Cardiac septum (tissue), 1 donor: ENCODE data around the gene ADAMTS15. TPM values are rescaled to one million over a fixed set of nuclear protein-coding genes. Genes with fewer than 3 reads are reported as not detected.

Source experiments
- DNase-seq: peaks from one replicate; pipeline ENCODE4 v3.0.0-alpha.2; 2020; ENCODE audit warnings: low spot score
- intact Hi-C: fragments of 100-400 bp; cut with DNase I; formaldehyde crosslinking; loops from one replicate; pipeline ENCODE4 v1.14.0; 2022
- total RNA-seq: library from RNA; stranded (reverse); fragmentation: NEBNext Ultra II Directional; extraction: Animal tissue kit (Norgen Biotek cat#: 25700); gene quantifications from one replicate; pipeline ENCODE4 v1.2.1, GENCODE V29; 2021
- donor health status: DM: no; HTN: no; CAD: no.

The ADAMTS15 gene
- total RNA-seq, 1 donor from 2014 or later = 8.5 TPM

DNA sequence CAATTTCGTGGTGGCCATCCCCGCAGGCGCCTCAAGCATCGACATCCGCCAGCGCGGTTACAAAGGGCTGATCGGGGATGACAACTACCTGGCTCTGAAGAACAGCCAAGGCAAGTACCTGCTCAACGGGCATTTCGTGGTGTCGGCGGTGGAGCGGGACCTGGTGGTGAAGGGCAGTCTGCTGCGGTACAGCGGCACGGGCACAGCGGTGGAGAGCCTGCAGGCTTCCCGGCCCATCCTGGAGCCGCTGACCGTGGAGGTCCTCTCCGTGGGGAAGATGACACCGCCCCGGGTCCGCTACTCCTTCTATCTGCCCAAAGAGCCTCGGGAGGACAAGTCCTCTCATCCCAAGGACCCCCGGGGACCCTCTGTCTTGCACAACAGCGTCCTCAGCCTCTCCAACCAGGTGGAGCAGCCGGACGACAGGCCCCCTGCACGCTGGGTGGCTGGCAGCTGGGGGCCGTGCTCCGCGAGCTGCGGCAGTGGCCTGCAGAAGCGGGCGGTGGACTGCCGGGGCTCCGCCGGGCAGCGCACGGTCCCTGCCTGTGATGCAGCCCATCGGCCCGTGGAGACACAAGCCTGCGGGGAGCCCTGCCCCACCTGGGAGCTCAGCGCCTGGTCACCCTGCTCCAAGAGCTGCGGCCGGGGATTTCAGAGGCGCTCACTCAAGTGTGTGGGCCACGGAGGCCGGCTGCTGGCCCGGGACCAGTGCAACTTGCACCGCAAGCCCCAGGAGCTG lies 24.8 kb downstream of the ADAMTS15 start:
- intact Hi-C loops = no loop called here
- no peak for DNase-seq

DNA sequence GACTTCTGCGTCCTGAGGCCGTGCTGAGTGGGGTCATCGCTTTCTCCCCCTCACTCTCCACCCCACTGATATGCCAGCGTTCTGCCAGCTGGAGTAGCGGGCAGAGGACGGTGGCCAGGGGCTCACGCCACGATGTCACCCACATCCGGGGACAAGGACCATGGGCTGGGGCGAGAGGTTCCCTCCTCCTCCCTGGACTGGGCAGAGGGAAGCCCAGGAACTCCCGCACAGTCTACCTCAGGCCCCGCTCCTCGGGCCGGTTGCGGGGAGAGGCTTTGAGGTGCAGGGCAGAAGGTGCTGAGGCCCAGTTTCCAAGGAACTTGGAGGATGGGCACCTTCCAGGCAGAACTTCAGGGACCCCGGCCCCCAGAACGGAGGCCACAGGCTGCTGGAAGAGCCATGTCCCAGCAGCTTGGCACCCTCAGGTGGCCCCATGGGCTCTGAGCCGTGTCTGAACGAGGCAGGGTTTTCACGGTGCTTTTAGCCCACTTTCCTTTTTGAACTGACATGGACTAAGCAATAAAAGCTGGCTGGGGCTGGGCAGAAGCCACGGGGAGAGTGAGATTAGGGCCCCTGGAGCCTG lies 25.4 kb downstream of the ADAMTS15 start:
- intact Hi-C loops = no loop called here
- DNase-seq = no peak

- intact Hi-C loops = loop anchor here (5.0 kb wide), 1 partner anchor 202 kb away; no protein-coding TSS in a partner anchor
- DNase-seq = no peak
These were observed 26.4 kb downstream of the ADAMTS15 start for GRCh38 chr11:130474637-130475400.

GRCh38 chr11:130475426-130476053 lies 27.1 kb downstream of the ADAMTS15 start:
- intact Hi-C loops = loop anchor here (2.0 to 5.0 kb wide), 2 partner anchors 21 to 202 kb away; no protein-coding TSS in a partner anchor
- no peak for DNase-seq

DNA sequence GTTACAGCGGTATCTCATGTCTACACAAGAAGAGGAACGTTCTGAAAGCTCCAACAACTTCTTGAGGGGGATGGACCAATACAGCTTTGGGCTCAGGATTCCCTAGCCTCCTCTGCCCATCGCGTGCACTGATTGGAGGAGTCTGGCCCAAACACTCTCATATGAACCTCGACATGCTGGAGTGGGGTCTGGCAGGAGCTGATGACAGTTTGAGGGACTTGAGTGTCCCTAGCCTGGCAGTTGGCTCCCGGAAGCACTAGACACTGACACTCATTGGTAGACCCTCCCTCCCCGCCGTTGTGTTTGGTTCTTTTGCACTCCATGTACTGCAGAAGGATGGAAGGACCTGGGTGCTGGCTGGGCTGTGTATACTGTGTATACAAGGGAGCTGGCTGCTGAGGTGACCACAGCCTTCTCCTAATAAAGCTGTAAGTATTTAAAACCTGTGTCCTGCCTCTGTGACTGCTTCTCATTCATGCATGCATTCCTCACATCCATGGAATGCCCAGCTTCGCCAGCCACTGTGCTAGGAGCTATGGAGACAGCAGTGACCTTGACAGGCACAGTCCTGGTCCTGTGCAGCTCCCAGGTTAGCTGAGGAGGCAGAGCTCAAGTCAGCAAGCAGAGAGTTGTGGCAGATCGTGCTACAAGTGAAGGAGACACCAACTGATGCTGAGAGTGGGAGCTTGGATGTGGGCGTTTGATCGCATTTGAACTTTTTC lies 27.9 kb downstream of the ADAMTS15 start:
- intact Hi-C loops = loop anchor here (2.0 to 5.0 kb wide), 2 partner anchors 22 to 201 kb away; no protein-coding TSS in a partner anchor
- DNase-seq = no peak

DNA sequence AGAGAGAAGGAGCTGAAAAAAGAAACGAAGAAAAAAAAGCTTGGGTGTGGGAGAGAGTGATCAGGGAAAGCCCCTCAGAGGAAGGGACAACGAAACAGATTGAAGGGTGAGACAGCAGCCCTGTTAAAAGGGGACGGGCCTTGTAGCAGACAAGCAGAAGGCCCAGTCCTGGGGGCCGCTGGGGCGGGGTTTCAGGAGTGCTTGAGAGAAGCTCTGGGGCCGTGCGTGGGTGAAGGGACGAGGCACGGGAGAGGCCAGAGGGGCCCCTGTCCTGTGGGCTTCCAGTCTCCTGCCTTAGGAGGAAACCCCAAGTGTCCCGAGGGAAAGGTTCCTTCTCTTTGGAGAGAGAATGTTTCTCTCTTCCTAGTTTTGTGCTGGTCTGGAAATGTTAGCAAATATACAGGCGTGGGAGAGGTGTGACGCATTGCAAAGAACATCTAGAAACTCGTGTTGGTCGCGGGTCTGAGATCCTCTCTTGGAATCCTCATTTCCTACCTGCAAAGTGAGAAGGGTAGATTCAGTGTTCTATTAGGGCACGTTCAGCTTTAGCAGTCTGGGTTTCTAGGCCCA lies 28.6 kb downstream of the ADAMTS15 start:
- no peak for DNase-seq

DNA sequence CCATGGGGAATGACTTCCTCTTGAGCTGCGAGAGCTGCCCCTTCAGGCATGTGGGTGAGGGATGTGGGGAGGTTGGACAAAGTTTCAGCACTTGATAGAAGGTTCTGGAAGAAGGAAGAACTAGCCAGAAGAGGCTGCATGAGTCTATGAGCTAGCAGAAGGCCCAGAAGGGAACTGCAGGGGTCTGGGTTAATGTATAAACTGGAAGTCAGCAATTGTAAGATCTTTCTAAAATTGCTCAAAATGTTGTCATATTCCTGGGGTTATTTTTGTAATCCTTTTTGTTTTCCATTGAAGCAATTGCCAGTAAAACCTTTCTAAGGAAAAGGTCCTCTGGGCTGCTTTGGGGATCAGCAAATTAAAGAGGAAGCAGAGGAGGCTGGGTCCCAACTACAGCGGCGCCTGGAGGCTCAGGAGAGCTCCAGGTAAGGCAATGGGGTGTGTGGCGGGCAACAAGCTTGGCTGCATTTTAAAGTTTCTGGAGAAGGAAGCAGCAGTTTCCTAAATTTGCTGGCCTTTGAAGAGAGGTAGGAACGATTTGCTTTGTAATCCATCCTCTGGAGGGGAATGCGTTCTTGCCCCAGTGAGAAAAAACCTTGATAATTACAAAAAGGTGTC lies 29.2 kb downstream of the ADAMTS15 start:
- intact Hi-C loops = loop anchor here (1.0 to 5.0 kb wide), 3 partner anchors 23 to 200 kb away; no protein-coding TSS in a partner anchor
- DNase-seq = no peak

More for the DNA sequence above, 28.6 kb downstream of the ADAMTS15 start:
- intact Hi-C loops = loop anchor here (2.0 to 5.0 kb wide), 2 partner anchors 22 to 200 kb away; no protein-coding TSS in a partner anchor

- intact Hi-C loops = loop anchor here (1.0 to 5.0 kb wide), 2 partner anchors 44 to 199 kb away; no protein-coding TSS in a partner anchor
- DNase-seq = no peak
These were observed 29.8 kb downstream of the ADAMTS15 start for GRCh38 chr11:130478204-130478701.

- DNase-seq = no peak
- intact Hi-C loops = loop anchor here (1.0 to 5.0 kb wide), 2 partner anchors 43 to 198 kb away; no protein-coding TSS in a partner anchor
These were observed 30.4 kb downstream of the ADAMTS15 start for GRCh38 chr11:130478881-130479280.

DNA sequence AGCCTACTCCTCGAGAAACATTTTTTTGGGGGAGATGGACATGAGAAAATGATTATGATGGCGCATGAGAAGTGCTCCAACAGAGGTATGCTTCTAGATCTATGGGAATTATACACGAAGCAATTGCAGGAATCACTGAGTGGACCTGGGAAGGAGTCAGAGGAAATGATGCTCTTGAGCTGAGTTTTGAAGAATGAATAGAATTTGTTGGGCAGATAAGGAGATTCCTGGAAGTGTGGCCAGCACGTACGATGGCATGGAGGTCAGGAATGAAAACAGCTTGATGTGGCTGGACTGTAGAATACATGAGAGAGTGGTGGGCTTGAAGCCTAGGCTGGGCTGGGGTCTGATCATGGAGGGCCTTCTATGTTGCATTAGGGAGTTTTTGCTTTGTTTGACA lies 31.7 kb downstream of the ADAMTS15 start:
- intact Hi-C loops = no loop called here
- no peak for DNase-seq

DNA sequence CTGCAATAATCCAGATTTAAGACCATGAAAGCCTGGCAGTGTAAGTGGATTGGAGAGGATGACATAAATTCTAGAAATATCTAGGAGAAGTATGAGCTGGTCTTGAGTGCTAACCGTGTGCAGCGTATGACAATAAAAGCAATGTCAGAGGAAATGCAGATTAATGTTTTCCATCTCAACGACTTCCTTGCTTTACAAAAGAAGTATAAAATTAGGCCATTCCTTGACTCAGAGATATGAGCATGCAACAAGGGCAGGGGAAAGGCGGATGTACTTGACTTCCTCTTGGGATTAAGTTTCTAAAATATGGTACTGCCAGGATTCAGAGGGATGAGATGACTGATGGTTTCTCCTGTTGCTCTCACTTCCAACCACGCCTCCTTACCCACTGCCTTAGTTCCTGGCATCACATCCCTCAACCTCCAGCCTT lies 32.3 kb downstream of the ADAMTS15 start:
- intact Hi-C loops = no loop called here
- no peak for DNase-seq

GRCh38 chr11:130483124-130483523 lies 34.7 kb downstream of the ADAMTS15 start:
- DNase-seq = no peak
- intact Hi-C loops = no loop called here

- intact Hi-C loops = no loop called here
- DNase-seq = no peak
These were observed 37.5 kb downstream of the ADAMTS15 start for GRCh38 chr11:130485983-130486382.

- DNase-seq = no peak
- intact Hi-C loops = no loop called here
These were observed 38.0 kb downstream of the ADAMTS15 start for GRCh38 chr11:130486391-130486836.

GRCh38 chr11:130486987-130487923 lies 38.8 kb downstream of the ADAMTS15 start:
- intact Hi-C loops = no loop called here
- no peak for DNase-seq

GRCh38 chr11:130487924-130488815 lies 39.7 kb downstream of the ADAMTS15 start:
- intact Hi-C loops = no loop called here
- no peak for DNase-seq
